Measurements from ENCODE around the gene WBP2NL. TPM values are rescaled to one million over a fixed set of nuclear protein-coding genes. Genes with fewer than 3 reads are reported as not detected.

WBP2NL gene
- total RNA-seq, 4 donors from 2014 or later: 1.1 to 1.5 (median 1.3) TPM

DNA sequence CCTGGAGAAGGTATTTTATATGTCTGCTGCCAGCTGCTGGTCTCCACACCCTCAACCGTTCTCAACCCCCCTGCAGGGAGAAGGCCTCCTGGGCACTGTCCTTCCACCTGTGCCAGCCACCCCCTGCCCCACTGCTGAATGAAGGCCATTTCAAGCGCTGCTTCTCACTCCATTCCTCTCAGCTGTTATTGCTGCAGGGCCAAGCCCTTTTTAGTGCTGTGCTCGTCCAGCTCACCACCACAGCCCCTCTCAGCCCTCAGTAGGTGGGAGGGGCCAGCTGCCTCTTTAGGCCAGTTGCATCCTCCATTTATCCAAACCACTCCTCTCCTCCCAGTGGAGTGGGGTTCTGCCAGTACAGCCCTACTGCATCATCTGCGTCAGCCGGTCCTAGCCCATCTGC, 1.8 kb upstream of the WBP2NL start:
- TF ChIP-seq, protein P1, sequence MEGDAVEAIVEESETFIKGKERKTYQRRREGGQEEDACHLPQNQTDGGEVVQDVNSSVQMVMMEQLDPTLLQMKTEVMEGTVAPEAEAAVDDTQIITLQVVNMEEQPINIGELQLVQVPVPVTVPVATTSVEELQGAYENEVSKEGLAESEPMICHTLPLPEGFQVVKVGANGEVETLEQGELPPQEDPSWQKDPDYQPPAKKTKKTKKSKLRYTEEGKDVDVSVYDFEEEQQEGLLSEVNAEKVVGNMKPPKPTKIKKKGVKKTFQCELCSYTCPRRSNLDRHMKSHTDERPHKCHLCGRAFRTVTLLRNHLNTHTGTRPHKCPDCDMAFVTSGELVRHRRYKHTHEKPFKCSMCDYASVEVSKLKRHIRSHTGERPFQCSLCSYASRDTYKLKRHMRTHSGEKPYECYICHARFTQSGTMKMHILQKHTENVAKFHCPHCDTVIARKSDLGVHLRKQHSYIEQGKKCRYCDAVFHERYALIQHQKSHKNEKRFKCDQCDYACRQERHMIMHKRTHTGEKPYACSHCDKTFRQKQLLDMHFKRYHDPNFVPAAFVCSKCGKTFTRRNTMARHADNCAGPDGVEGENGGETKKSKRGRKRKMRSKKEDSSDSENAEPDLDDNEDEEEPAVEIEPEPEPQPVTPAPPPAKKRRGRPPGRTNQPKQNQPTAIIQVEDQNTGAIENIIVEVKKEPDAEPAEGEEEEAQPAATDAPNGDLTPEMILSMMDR (IDR thresholded peaks at IDR 0.05; ENCODE audit: low read depth): no peak

DNA sequence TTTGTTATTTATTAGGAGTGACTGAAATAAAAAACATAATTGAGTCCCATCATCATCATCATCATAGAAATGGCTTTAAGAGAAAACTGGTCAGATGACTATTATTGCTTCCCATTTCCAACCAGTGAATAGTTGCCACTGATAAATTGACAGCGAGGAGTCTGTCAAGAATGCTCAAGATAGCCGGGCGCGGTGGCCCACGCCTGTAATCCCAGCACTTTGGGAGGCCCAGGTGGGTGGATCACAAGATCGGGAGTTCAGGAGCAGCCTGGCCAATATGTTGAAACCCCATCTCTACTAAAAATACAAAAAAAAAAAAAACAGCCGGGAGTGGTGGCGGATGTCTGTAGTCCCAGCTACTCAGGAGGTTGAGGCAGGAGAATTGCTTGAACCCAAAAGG, 1.9 kb downstream of the WBP2NL start:
- TF ChIP-seq, protein P1 (IDR thresholded peaks at IDR 0.05; ENCODE audit: low read depth): no peak

DNA sequence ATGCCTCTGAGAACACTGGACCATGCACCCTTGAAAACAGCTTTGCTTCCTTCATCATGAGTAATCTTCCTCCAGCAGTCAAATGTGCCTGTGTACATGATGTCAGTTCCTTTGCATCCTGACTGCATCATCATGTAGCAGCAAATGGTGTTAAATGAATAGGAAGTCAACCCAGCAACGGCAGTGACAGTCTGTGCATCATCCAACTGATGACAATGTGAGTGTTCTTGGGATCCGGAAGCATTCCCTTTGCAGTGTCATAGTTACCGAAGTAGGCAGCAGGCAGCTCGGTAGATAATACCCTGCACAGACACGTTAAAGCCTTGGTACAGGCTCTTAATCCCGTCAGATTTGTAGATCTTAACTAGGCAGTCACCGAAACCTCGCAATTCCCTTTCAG, 2.5 kb downstream of the WBP2NL start:
- TF ChIP-seq, protein P1 (IDR thresholded peaks at IDR 0.05; ENCODE audit: low read depth): no peak

DNA sequence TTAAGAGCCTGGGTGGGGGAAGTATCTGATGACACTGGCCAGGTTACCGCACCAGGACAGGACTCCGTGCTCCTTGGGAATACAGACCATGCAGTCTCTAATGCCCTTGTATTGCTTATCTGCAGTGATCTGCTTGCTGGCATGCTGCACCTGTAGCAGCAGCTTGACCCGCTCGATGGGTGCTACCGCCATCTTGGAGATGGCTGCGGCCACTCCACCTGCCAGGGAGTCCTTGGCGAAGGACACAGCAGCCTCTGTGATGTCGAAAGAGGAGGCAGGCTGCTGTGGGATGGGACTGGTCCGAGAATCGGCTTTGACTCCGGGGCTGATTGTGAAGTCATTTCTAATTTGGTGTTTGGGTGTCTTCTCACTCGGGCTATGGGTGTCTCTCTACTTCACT, 3.1 kb downstream of the WBP2NL start:
- TF ChIP-seq, protein P1 (IDR thresholded peaks at IDR 0.05; ENCODE audit: low read depth): no peak

DNA sequence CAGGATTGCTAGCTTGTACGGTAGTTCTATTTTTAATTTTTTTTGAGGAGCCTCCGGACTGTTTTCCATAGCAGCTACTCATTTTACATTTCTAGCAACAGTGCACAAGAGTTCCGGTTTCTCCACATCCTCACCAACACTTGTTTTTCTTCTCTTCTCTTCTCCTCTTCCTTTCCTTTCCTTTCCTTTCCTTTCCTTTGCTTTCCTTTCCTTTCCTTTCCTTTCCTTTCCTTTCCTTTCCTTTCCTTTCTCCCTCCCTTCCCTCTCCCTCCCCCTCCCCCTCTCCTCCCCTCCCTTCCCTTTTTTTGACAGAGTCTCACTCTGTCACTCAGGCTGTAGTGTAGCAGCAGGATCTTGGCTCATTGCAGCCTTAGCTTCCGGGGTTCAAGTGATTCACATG, 9.3 kb downstream of the WBP2NL start:
- TF ChIP-seq, protein P1 (IDR thresholded peaks at IDR 0.05; ENCODE audit: low read depth): no peak

DNA sequence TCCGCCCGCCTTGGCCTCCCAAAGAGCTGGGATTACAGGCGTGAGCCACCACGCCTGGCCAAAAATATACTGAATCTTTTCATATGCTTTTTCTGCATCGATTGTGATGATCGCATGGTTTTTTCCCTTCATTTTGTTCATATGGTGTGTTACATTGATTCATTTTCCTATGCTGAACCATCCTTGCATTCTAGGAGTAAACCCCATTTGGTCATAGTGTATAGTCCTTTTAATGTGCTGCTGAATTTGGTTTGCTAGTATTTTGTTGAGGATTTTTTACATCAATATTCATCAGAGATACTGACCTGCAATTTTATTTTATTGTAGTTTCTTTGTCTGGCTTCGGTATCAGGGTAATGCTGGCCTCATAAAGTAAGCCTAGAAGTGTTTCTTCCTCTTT, 12.2 kb downstream of the WBP2NL start:
- TF ChIP-seq, protein P1 (IDR thresholded peaks at IDR 0.05; ENCODE audit: low read depth): no peak

DNA sequence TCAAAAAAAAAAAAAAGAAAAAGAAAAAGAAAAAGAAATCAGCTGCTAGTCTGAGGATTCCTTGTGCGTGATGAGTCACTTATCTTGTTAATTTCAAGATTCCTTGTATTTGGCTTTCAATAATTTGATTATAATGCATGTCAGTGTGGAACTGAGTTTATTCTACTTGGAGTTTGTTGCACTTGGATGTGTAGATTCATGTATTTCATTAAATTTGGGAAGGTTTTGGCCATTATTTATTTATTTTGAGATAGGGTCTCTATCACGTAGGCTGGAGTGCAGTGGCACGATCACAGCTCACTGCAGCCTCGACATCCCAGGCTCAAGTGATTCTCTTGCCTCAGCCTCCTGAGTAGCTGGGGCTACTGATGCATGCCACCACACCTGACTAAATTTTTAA, 14.8 kb downstream of the WBP2NL start:
- TF ChIP-seq, protein P1 (IDR thresholded peaks at IDR 0.05; ENCODE audit: low read depth): no peak

All from subcutaneous adipose tissue (tissue), 4 donors.